Common myeloid progenitor, CD34-positive (primary cell): ENCODE results near the gene GRK6.
A peak's percentile ranks its signal among the peaks of the same experiment; 100 is the strongest.

ENCODE experiments used
- CTCF ChIA-PET: fragments of 350-600 bp; sonication (Branson Sonifier 250); formaldehyde crosslinking; loops from one replicate; lab custom pipeline; 2021; ENCODE audit warnings: antibody characterized with exemption; lab: Charles Lee
- POLR2A ChIA-PET: fragments of 350-600 bp; sonication (Branson Sonifier 250); formaldehyde crosslinking; loops from one replicate; lab custom pipeline; 2021; ENCODE audit warnings: antibody characterized with exemption; lab: Charles Lee
- DNase-seq, 3 donors: peaks; one replicate each; pipeline versions ENCODE4 v3.0.0 to v3.0.0-alpha.2; 2013
- H3K27ac ChIP-seq, 2 experiments: 1 replicate in 1 of 2; 2 replicates in 1 of 2; pipeline ENCODE4 v1.7.0; 2013; ENCODE audit warnings: inconsistent platforms in 2 of 2, low read length in 2 of 2, mild to moderate bottlenecking in 2 of 2, low read depth in 1 of 2, moderate library complexity in 1 of 2; ENCODE audit not compliant: severe bottlenecking in 2 of 2, insufficient read depth in 1 of 2, poor library complexity in 1 of 2
- H3K27me3 ChIP-seq, 5 experiments: replicated peaks in 2 of 5; 1 replicate in 3 of 5; 2 replicates in 2 of 5; pipeline versions ENCODE4 v1.6.1 to v1.7.0; 2013; ENCODE audit warnings: low read length in 4 of 5, mild to moderate bottlenecking in 2 of 5, moderate library complexity in 2 of 5, inconsistent platforms in 1 of 5; ENCODE audit not compliant: insufficient read depth in 5 of 5, control insufficient read depth in 4 of 5
- H3K36me3 ChIP-seq, 4 experiments: 1 replicate in 2 of 4; 2 replicates in 2 of 4; pipeline versions ENCODE4 v1.6.1 to v1.7.0; 2013; ENCODE audit warnings: low read length in 3 of 4, control low read depth in 1 of 4, mild to moderate bottlenecking in 1 of 4; ENCODE audit not compliant: control insufficient read depth in 4 of 4, insufficient read depth in 4 of 4
- H3K4me1 ChIP-seq, 4 experiments: 1 replicate in 3 of 4; 2 replicates in 1 of 4; pipeline versions ENCODE4 v1.6.1 to v1.7.1; 2013; ENCODE audit warnings: low read length in 3 of 4, mild to moderate bottlenecking in 3 of 4, control low read depth in 1 of 4, inconsistent platforms in 1 of 4, moderate library complexity in 1 of 4; ENCODE audit not compliant: control insufficient read depth in 4 of 4, insufficient read depth in 4 of 4; ENCODE audit errors: control extremely low read depth in 1 of 4
- H3K4me3 ChIP-seq, 7 experiments: 1 replicate in 4 of 7; 2 replicates in 3 of 7; pipeline versions ENCODE4 v1.5.1 to v1.7.0; 2013; ENCODE audit warnings: mild to moderate bottlenecking in 7 of 7, low read length in 6 of 7, moderate library complexity in 6 of 7, inconsistent platforms in 2 of 7, low read depth in 2 of 7, control low read depth in 1 of 7; ENCODE audit not compliant: insufficient read depth in 4 of 7, control insufficient read depth in 1 of 7; ENCODE audit errors: extremely low read depth in 1 of 7
- H3K9me3 ChIP-seq, 5 experiments: 1 replicate in 4 of 5; 2 replicates in 1 of 5; pipeline versions ENCODE4 v1.6.1 to v1.7.1; 2013; ENCODE audit warnings: low read length in 4 of 5, mild to moderate bottlenecking in 2 of 5, inconsistent platforms in 1 of 5, low read depth in 1 of 5, moderate library complexity in 1 of 5; ENCODE audit not compliant: control insufficient read depth in 4 of 5, insufficient read depth in 2 of 5; ENCODE audit errors: control extremely low read depth in 1 of 5
- WGBS: methylation state at CpG from one replicate; pipeline ENCODE4 v1.1.5; 2013; ENCODE audit not compliant: insufficient coverage; 5-methylcytosine and 5-hydroxymethylcytosine counted together

The GRK6 gene

DNA sequence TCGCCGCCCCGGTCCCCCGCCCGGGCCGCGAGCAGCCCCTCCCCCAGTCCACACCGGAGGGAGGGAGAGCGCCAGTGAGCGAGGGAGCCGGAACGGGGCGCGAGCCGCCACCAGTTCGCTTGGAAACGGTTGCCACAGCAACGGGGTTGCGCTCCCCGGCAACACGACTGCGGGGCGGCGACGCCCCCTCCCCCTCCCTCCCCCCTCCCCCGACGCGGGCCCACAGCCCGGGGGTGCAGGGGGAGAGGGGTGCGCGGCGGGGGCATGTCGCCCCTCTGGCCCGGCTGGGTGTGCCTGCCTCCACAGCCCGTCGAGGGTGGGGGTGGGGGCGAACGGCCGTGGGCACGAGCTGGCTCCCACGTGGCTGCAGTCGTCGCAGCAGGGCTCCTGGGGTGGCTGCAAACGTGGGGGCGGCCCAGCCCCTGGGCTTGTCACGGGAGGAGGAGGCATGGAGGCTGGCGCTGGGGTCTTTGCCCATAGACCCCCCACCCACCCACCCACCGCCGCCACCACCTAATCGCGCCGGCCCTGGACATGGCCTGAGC is 20.7 kb downstream of the GRK6 start:
- Histone ChIP-seq H3K27ac (no peak overlapping the region), H3K4me1 (peaks cover 0 to 41% (median 25%) of the 10 kb centered on the region in 4 experiments), H3K36me3 (peaks cover 0 to 17% (median 8%) of the 10 kb centered on the region in 4 experiments), H3K9me3 (no peaks in the 10 kb centered on the region), H3K27me3 (no peaks in the 10 kb centered on the region), H3K4me3 (peak overlapping the region in 6 of 7 experiments; percentile 15 to 79 (median 61))
- ChIA-PET CTCF (interaction anchor here (1.9 to 26.2 kb wide), 5 partner anchors 7 to 58 kb away, joined by 5 to 509 read pairs (median 265); partner anchors contain the start of genes F12, GRK6, PFN3 and SLC34A1), POLR2A (interaction anchor here (0.8 to 5.9 kb wide), 6 partner anchors 10 to 143 kb away, joined by 3 to 34 read pairs (median 3); partner anchors contain the start of genes PRELID1 and RAB24)
- WGBS: 0% methylated on average over 15 of the region's 52 CpGs
- peak; percentile 38 to 82 (median 79) for DNase-seq

GRCh38 chr5:177447611-177448243 is 21.3 kb downstream of the GRK6 start:
- ChIA-PET POLR2A (interaction anchor here (0.8 to 5.9 kb wide), 7 partner anchors 7 to 144 kb away, joined by 3 to 34 read pairs (median 3); partner anchors contain the start of genes PRELID1 and RAB24), CTCF (interaction anchor here (1.3 to 26.2 kb wide), 7 partner anchors 7 to 59 kb away, joined by 3 to 509 read pairs (median 104); partner anchors contain the start of genes F12, GRK6, PFN3 and SLC34A1)
- peaks cover 0 to 41% (median 25%) of the 10 kb centered on the region in 4 experiments for H3K4me1 ChIP-seq
- H3K27me3 ChIP-seq: no peaks in the 10 kb centered on the region
- no peaks in the 10 kb centered on the region for H3K9me3 ChIP-seq
- peak overlapping the region in 6 of 7 experiments; percentile 9 to 61 (median 28) for H3K4me3 ChIP-seq
- H3K36me3 ChIP-seq: peaks cover 0 to 12% (median 3%) of the 10 kb centered on the region in 4 experiments
- H3K27ac ChIP-seq: no peak overlapping the region
- peak; percentile 37 to 50 (median 50) for DNase-seq
- 4% methylated on average over 21 of the region's 23 CpGs for WGBS

GRCh38 chr5:177448244-177448950 is 21.9 kb downstream of the GRK6 start:
- H3K36me3 ChIP-seq: peaks cover 0 to 5% (median under 1%) of the 10 kb centered on the region in 4 experiments
- ChIA-PET POLR2A (interaction anchor here (0.8 to 5.9 kb wide), 6 partner anchors 8 to 44 kb away, joined by 3 to 34 read pairs (median 4); no protein-coding TSS in a partner anchor), CTCF (interaction anchor here (1.1 to 26.2 kb wide), 8 partner anchors 6 to 59 kb away, joined by 3 to 509 read pairs (median 54); partner anchors contain the start of genes F12, GRK6, PFN3 and SLC34A1)
- H3K4me1 ChIP-seq: peaks cover 0 to 46% (median 28%) of the 10 kb centered on the region in 4 experiments
- WGBS: 89% methylated on average over 5 of the region's 6 CpGs
- DNase-seq: no peak
- no peaks in the 10 kb centered on the region for H3K9me3 ChIP-seq
- no peaks in the 10 kb centered on the region for H3K27me3 ChIP-seq
- peak overlapping the region in 2 of 7 experiments; percentile 40 to 61 for H3K4me3 ChIP-seq
- H3K27ac ChIP-seq: no peak overlapping the region

DNA sequence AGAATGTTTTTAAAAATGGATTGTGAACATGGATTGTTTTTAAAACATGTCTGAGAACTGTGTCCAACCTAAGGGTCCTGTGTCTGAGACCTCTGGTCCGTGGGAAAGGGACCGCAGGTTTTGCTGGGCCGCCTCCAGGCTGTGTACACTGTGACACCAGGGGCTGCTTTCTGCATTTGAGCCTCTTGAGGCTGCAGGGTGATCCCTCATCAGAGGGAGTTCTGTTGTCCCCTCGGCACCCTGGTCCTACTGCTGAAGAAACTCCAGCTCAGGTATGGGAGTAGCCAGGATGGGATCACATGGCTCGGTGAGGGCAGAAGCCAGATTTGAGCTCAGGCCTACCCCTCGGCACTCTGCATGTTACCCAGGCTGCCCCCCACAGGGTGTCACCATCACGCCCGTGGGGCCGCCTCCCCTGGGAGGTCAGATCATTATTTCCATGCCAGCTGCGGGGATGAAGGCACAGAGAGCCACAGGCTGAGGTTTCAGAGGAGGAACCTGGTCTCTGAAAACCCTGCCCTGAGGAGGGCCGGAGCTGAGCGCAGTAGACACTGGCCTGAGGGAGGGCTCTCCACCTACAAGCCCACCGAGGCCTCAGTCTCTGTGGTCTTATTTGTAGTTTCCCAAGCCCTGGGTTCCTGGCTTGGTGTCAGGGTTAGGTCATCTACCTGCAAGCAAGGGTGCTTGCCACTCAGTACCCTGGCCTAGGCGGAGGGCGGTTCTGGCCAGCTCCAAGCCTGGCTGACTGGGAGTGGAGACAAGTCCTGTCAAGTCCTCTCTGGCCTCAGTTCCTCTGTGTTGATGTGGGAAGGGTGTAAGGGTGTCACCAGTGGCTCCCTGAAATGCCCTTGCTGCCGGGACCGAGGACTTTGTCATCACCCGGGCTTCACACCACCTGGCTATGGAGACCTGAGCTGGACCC is 22.9 kb downstream of the GRK6 start:
- Histone ChIP-seq H3K4me3 (no peak overlapping the region), H3K36me3 (no peaks in the 10 kb centered on the region), H3K27ac (no peak overlapping the region), H3K27me3 (no peaks in the 10 kb centered on the region), H3K4me1 (peaks cover 0 to 56% (median 38%) of the 10 kb centered on the region in 4 experiments), H3K9me3 (no peaks in the 10 kb centered on the region)
- CTCF ChIA-PET: interaction anchor here (1.1 to 26.2 kb wide), 7 partner anchors 9 to 60 kb away, joined by 3 to 509 read pairs (median 3); partner anchors contain the start of genes F12, GRK6, PFN3 and SLC34A1
- POLR2A ChIA-PET: interaction anchor here (0.9 kb wide), 1 partner anchor 9 kb away, joined by 6 read pairs; no protein-coding TSS in a partner anchor
- no peak for DNase-seq
- 94% methylated on average over 14 of the region's 18 CpGs for WGBS

DNA sequence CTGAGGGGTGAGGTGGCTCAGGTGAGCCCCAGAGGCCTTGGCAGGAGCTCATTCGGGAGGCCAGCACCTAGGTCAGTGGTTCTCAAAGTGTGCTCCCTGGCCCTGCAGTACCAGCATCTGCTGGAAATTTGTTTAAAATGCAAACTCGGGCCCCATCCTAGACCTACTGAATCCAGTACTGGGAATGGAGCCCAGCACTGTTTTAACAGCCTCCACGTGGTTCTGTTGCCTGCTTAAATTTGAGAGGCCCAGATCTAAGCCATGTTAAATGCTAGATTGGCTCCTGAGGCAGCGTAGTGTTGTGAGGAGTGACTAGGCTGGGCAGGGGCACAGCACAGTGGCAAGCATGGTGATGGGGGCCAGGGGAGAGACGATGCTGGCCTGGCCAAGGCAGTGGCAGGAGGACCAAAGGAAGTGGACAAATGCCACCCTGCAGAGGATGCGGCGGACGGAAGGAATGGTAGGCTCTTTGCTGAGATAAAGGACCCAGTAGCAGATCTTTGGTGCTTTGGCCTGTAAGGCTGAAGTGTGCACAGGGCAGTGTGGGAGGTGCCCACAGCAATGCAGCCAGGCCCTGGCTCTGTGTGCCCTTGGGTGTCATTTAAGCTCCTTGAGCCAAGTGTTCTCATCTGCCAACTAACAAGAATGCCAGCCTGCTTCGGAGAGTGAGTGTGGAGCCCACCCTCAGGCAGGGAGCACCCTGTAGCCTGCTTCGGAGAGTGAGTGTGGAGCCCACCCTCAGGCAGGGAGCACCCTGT is 24.4 kb downstream of the GRK6 start:
- no peaks in the 10 kb centered on the region for H3K9me3 ChIP-seq
- no peaks in the 10 kb centered on the region for H3K27me3 ChIP-seq
- ChIA-PET CTCF (interaction anchor here (1.5 to 26.2 kb wide), 6 partner anchors 9 to 62 kb away, joined by 3 to 509 read pairs (median 184); partner anchors contain the start of genes F12, GRK6, PFN3 and PRR7), POLR2A (interaction anchor here (1.2 kb wide), 1 partner anchor 48 kb away, joined by 3 read pairs; no protein-coding TSS in a partner anchor)
- 95% methylated on average over 5 of the region's 10 CpGs for WGBS
- no peak for DNase-seq
- H3K4me1 ChIP-seq: peaks cover 0 to 52% (median 49%) of the 10 kb centered on the region in 4 experiments
- H3K27ac ChIP-seq: no peak overlapping the region
- H3K4me3 ChIP-seq: no peak overlapping the region
- no peaks in the 10 kb centered on the region for H3K36me3 ChIP-seq
